ENCODE measurements around the gene TLCD3B. TPM values are rescaled to one million over a fixed set of nuclear protein-coding genes. Genes with fewer than 3 reads are reported as not detected.
A peak's percentile ranks its signal among the peaks of the same experiment; 100 is the strongest.
"Not testable (repeated sequence)": the region's sequence is repeated elsewhere in the genome, so short reads cannot be mapped to it uniquely, and the experiment has no call there.

TLCD3B gene
- total RNA-seq, 2 experiments from 2014 or later = 1.2 to 2.0 TPM

DNA sequence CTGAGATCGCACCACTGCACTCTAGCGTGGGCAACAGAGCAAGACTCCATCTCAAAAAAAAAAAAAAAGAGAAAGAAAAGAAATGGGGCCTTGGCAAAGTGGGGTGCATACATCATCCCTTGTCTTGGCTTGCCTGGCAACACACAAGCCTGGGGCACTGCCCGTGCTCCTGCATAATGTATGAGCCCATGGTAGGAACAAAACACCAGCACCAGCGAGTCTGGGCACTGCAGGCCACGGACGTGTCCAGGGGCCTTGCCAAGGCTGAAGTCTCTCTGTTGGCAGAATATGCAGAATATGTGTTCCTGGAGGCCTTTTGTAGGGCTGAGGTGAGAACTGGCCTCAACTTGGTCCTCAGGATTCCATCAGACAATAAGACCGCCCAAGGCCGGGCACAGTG lies 18.8 kb upstream of the TLCD3B start:
- peaks cover 9% of the 10 kb centered on the region for H3K4me1 Mint-ChIP-seq
- peaks cover 8% of the 10 kb centered on the region for H3K27me3 Mint-ChIP-seq
- H3K9me3 Mint-ChIP-seq = no peaks in the 10 kb centered on the region
- no peak for DNase-seq
- H3K4me3 Mint-ChIP-seq = no peak overlapping the region
- H3K27ac Mint-ChIP-seq = no peak overlapping the region
- H3K36me3 Mint-ChIP-seq = peaks cover 1% of the 10 kb centered on the region

DNA sequence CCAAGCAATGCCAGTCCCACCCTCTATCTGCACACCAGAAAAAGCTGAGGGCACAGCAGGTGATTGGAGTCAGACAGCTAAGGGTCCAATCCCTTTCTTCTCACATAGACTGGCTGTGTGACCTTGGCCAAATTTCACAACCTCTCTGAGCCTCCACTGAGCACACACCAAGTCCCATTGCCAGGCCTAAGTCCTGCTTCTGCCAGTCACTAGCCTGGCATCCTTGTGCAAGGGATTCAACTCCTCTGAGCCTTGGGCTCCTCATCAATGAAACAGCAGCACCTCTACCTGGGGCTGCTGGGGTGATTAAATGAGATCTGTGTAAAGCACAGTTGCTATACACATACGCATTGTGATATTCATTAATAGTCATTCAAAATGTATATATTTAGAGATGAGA lies 15.5 kb upstream of the TLCD3B start:
- no peaks in the 10 kb centered on the region for H3K27me3 Mint-ChIP-seq
- no peak overlapping the region for H3K27ac Mint-ChIP-seq
- H3K4me1 Mint-ChIP-seq = peaks cover 2% of the 10 kb centered on the region
- H3K4me3 Mint-ChIP-seq = no peak overlapping the region
- peaks cover under 1% of the 10 kb centered on the region for H3K36me3 Mint-ChIP-seq
- no peaks in the 10 kb centered on the region for H3K9me3 Mint-ChIP-seq
- no peak for DNase-seq

DNA sequence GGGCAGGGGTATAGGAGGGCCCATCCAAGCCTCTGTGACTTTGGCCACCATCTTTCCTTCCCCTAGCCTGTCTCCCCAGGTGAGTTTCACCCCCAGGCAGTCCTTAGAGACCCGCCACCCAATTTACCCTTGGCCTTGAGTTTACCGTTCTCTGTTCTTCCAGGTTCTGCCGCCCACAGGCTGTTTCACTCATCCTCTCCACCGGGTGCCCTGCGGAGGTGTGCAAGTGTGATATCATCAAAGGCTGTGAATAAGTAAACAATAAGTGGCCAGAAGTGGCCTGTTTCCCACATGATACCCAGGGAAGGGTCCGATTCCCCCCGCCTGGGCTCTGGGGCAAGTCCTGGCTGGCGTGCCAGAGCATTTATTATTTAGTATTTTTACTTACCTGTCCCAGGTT lies 15.1 kb upstream of the TLCD3B start:
- no peak for DNase-seq
- Mint-ChIP-seq H3K4me1 (no peaks in the 10 kb centered on the region), H3K4me3 (no peak overlapping the region), H3K36me3 (no peaks in the 10 kb centered on the region), H3K27me3 (no peaks in the 10 kb centered on the region), H3K9me3 (no peaks in the 10 kb centered on the region), H3K27ac (no peak overlapping the region)

DNA sequence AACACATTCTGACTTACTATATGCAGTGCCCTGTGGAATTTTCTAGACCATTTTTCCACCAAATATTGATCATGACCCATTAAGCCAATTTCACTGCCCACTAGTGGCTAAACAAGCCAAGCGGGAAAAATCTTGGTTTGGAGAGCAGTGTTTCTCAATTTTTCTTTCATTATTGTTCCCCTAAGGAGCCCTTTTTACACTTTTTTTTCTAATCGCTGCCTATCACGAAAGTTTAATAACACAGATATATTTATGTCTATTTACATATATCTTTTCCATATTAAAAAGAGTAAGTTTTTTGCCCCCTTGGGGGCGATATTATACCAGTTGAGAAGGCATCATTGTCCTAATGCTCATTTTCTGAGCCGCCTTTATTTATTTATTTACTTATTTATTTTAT lies 10.8 kb upstream of the TLCD3B start:
- DNase-seq = no peak
- no peaks in the 10 kb centered on the region for H3K36me3 Mint-ChIP-seq
- no peak overlapping the region for H3K4me3 Mint-ChIP-seq
- peaks cover 2% of the 10 kb centered on the region for H3K4me1 Mint-ChIP-seq
- H3K27ac Mint-ChIP-seq = no peak overlapping the region
- H3K9me3 Mint-ChIP-seq = no peaks in the 10 kb centered on the region
- peaks cover 8% of the 10 kb centered on the region for H3K27me3 Mint-ChIP-seq

DNA sequence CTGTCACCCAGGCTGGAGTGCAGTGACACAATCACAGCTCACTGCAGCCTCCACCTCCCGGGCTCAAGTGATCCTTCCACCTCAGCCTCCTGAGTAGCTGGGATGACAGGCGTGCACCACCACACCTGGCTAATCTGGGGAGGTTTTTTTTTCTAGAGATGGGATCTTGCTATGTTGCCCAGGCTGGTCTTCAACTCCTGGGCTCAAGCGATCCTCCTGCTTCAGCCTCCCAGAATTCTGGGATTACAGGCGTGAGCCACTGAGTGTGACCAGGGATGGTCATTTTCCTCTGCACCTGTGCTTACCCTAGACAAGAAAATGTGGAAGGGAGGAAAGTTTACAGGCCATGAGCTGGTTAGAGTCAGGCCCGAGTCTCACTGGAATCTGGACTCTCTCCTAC lies 9.6 kb upstream of the TLCD3B start:
- H3K4me1 Mint-ChIP-seq, DNase-seq, H3K27ac Mint-ChIP-seq, H3K9me3 Mint-ChIP-seq, H3K4me3 Mint-ChIP-seq, H3K27me3 Mint-ChIP-seq, H3K36me3 Mint-ChIP-seq: not testable (repeated sequence)

DNA sequence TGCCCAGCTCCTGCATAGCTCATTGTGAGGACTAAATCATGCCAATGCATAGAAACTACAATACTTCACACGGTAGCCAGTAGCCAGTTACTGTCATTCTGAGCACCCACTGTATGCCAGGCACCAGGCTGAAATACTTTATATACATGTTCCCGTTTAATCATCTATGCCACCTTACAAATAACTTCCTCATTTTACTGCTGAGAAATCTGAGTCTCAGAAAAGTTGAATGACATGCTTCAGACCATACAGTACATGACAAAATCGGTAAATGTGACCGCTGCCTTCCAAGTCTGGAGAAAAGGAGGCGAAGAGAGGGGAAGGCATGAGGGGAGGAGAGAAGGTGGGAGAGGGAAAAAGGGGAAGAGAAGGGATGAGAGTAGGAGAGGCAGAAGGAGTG lies 9.2 kb upstream of the TLCD3B start:
- Mint-ChIP-seq H3K9me3 (no peaks in the 10 kb centered on the region), H3K4me3 (no peak overlapping the region), H3K27me3 (peaks cover 11% of the 10 kb centered on the region), H3K36me3 (no peaks in the 10 kb centered on the region), H3K4me1 (peaks cover 2% of the 10 kb centered on the region), H3K27ac (no peak overlapping the region)
- DNase-seq = no peak

DNA sequence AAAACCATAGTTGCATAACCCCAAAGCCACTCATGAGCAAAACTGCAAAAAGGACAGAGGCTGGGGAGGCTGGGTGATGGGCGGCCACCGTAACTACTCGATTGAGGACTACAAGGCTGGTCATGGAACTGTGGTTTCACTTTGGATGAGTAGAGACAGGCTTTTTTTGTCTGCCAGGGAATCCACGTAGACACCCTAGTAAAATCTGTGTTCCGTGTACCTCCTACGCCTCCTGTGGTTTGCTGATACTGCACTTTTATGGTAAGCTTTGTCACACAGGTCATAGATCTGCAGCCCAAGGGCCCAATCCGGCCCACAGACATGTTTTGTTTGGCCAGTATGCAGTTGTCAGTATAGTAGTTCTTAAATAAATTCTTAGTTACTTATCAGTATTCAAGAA lies 2.2 kb upstream of the TLCD3B start:
- Mint-ChIP-seq H3K27me3 (peaks cover 63% of the 10 kb centered on the region), H3K36me3 (no peaks in the 10 kb centered on the region), H3K27ac (no peak overlapping the region), H3K4me3 (no peak overlapping the region), H3K9me3 (no peaks in the 10 kb centered on the region), H3K4me1 (peaks cover 6% of the 10 kb centered on the region)
- no peak for DNase-seq

DNA sequence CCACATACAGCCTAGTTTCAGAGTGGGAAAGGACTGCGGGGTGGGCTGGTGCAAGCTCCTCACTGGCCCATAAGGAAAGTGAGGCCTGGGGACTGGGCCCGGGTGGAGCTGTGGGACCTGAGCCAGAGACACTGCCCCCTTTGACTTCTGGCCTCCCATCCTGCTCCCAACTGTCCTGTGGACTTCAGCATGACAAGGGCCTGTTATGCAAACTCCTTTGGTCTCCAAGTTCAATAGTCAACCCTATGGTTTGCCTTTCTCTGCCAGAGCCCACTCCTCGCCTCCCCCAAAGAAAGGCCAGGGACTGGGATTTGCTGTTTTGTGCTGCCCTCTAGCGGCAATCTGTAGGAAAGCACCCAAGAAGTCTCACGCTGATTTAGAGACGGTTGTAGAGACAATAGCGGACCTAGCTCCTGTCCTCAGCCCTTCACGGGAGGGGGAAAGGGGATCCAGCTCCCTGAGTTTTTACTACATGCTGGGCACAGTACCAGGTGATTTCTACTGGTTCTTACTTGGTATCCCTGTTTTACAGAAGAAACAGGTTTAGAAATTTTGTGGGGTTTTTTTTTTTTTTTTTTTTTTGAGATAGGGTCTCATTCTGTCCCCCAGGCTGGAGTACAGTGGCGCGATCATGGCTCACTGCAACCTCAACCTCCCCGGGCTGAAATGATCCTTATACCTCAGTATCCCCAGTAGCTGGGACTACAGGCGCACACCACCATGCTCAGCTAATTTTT lies 1.2 kb upstream of the TLCD3B start:
- Mint-ChIP-seq H3K27me3 (peaks cover 74% of the 10 kb centered on the region), H3K27ac (no peak overlapping the region), H3K4me1 (peaks cover 6% of the 10 kb centered on the region), H3K4me3 (no peak overlapping the region), H3K9me3 (no peaks in the 10 kb centered on the region), H3K36me3 (no peaks in the 10 kb centered on the region)
- DNase-seq = peak; percentile 64

DNA sequence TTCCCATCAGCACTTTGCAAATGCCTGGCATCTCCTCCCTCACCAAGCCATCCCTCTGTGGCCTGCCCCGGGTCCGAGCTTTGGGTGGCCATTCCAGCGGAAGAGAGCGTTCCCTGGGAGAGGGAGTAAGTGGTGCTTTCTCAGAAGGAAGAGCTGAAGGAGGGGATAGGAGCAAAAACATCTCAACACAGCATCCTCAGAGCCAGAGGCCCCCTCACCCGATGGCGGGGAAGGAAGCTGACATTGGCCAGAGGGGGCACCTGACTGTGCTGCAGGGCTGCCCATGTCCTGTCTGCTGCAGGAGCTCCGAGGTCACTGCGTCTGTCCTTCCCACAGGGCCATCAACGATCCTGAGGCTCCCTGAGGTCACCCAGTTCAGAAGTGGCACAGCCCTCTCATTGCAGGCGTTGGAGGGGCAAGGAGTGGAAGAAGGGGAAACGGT lies 427 bp upstream of the TLCD3B start:
- no peaks in the 10 kb centered on the region for H3K36me3 Mint-ChIP-seq
- no peak for DNase-seq
- H3K4me3 Mint-ChIP-seq = no peak overlapping the region
- H3K27ac Mint-ChIP-seq = no peak overlapping the region
- peaks cover 6% of the 10 kb centered on the region for H3K4me1 Mint-ChIP-seq
- H3K27me3 Mint-ChIP-seq = peaks cover 79% of the 10 kb centered on the region
- no peaks in the 10 kb centered on the region for H3K9me3 Mint-ChIP-seq

DNA sequence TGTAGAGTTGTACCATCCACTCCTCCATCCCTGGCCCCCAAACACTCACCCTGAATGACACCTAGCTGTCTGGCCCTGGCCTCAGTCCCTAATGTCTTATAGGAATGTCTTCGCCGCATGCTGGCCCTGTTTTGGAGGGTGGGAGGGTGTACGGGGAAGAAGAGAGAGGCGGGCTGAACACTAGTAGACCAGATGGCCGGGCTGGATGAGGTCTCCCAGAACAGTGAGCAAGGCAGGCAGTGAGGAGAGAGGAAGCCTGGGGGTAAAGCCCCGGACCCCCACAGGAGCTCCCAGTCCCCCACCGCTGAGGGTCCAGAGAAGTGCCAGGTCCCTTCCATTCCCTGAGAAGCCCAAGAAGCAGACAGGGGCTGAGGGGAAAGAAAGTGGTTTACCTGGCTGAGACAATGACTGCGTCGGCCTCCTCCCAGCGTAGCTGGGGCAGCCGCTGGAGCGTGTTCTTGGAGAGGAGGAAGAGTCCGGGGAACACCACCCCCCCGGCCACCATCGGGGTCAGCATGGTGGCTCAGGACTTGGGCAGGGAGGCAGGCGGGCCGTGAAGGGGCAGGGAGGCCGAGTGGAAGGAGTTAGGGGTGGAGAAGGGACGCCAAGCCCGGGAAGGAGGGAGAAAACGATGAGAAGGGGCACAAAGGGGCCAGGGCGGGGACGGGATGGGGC lies 923 bp downstream of the TLCD3B start:
- Mint-ChIP-seq H3K9me3 (no peaks in the 10 kb centered on the region), H3K4me3 (peak overlapping the region; percentile 29), H3K36me3 (no peaks in the 10 kb centered on the region), H3K27ac (no peak overlapping the region), H3K27me3 (peaks cover 75% of the 10 kb centered on the region), H3K4me1 (peaks cover 4% of the 10 kb centered on the region)
- DNase-seq = no peak

DNA sequence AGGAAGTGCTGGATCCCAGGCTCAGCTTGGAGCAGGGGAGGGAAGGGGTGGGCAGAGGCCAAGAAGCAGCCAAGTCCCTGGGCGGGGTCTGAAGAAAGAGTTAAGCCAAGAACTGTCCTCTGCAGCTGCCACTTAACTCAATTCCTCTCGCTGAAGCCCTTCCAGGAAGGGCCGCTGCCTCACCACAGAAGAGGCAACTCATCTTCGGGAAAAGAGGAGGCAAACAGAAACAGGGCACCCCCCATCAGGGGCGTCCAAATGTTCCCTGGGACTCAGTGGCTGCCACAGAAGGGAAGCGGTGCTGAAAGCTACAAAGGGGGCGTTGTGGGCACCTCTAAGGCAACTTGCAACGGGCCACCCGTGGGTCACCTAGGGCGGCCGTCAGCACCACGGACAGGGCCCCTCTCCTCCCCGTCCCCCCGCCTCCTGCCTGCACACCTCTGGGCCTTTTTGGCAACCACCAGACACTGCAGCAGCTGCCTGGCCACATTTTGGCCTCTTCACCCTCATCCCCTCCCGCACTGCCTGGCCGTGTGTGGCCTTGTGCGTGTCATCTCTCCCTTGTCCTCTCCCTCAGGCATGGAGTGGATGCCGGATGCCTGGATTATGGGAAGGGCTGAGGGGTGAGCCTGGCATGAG lies 2.5 kb downstream of the TLCD3B start:
- Mint-ChIP-seq H3K4me1 (peaks cover 3% of the 10 kb centered on the region), H3K9me3 (no peaks in the 10 kb centered on the region), H3K27ac (no peak overlapping the region), H3K27me3 (peaks cover 67% of the 10 kb centered on the region), H3K4me3 (no peak overlapping the region), H3K36me3 (no peaks in the 10 kb centered on the region)
- peak; percentile 45 for DNase-seq

DNA sequence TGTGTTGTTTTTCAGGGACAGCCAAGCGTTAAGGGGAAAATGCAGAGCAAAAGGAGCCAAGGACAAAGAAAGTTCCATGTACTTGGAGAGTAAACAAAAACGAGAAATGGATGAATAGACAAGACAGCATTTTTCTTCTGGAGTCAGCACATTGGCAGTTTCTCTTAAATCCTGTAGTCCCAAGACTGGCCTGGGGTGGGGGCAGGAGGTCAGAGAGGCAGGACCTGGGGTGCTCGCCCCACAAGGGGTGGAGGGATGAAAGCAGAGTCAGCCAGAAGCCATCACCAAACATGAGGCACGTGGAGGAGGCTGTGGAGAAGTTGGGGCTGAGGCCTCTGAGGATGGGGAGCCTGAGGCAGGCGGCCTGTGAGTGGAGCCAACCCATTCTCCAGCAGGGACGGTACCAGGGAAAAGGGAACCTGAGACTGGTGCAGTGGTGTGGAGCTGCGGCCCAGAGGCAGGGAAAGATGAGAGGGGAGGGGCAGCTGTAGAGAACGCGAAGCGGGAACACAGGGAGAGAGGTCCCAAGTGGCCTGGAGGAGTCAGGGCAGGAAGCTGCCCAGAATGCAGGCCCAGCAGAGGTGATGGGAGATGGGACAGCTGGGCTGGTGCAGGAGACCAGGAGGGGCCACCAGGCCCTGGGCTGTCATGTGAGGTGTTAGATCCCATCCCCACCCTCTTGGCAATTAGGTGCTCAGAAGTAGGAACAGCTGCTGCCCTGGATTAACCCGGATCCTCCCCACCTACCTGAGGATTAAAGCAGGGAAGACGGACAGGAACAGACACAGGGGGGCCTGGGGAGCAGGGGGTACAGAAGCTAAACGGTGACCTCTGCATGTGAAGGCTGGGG lies 3.3 kb downstream of the TLCD3B start:
- H3K27ac Mint-ChIP-seq = no peak overlapping the region
- no peaks in the 10 kb centered on the region for H3K9me3 Mint-ChIP-seq
- peaks cover 3% of the 10 kb centered on the region for H3K4me1 Mint-ChIP-seq
- no peaks in the 10 kb centered on the region for H3K36me3 Mint-ChIP-seq
- no peak for DNase-seq
- H3K27me3 Mint-ChIP-seq = peaks cover 60% of the 10 kb centered on the region
- no peak overlapping the region for H3K4me3 Mint-ChIP-seq

DNA sequence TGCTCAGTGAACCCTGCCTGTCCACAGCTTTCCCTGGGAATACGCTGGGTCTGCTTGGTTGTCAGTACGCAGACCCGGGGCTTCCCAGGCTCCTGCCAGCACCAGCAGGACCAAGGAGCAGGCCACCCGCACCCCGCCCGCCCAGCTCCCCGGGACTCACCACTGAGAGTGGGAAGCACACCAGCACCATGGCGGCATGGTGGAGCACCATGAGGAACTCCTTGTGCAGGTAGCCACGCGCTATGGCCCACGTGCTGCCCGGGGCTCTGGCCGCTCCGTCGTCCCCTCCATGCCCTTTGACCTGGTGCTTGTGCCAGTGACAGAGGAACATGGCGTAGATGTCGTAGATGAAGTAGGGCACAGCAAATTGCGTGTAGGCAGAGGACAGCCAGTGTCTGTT lies 4.6 kb downstream of the TLCD3B start:
- Mint-ChIP-seq H3K27ac (no peak overlapping the region), H3K36me3 (no peaks in the 10 kb centered on the region), H3K9me3 (no peaks in the 10 kb centered on the region), H3K27me3 (peaks cover 46% of the 10 kb centered on the region), H3K4me3 (no peak overlapping the region), H3K4me1 (peaks cover 3% of the 10 kb centered on the region)
- no peak for DNase-seq

DNA sequence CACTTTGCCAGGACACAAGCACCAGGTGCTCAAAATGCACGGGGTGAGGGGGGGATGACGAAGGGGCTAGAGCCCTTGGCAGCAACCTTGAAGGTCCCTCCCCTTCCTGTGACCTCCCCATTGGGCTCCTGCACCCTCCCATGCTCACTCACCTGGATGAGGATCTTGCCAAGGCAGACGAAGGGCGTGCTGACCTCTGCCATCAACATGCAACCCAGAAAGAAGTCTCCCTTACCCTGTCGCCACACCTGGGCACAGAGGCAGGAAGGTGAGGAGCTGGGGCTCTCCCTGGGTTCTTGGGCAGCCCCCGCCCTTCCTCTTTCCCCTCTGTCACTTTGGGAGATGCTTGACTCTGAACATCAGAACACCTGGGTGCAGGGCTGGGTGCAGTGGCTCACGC lies 5.5 kb downstream of the TLCD3B start:
- H3K4me3 Mint-ChIP-seq = no peak overlapping the region
- no peak overlapping the region for H3K27ac Mint-ChIP-seq
- peaks cover 8% of the 10 kb centered on the region for H3K4me1 Mint-ChIP-seq
- DNase-seq = no peak
- H3K36me3 Mint-ChIP-seq = no peaks in the 10 kb centered on the region
- H3K27me3 Mint-ChIP-seq = peaks cover 48% of the 10 kb centered on the region
- H3K9me3 Mint-ChIP-seq = no peaks in the 10 kb centered on the region

DNA sequence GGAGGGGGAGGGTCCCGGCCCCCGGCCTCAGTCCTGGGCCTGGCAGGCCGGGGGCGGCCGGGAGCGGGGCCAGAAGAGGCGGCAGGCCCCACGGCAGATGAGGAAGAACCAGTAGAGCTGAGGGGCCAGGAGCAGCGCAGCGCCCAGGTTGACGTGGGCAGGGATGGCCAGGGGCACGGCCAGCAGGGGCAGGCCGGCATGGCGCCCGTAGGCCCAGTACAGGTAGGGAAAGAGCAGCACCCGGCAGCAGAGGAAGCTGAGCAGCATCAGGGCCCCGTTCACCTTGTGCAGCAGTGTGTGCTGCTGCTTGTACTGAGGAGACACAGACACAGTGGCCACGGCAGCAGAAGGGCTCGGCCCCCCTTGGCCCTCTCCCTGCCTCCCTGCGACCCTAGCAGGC lies 5.9 kb downstream of the TLCD3B start:
- Mint-ChIP-seq H3K4me3 (no peak overlapping the region), H3K36me3 (no peaks in the 10 kb centered on the region), H3K27me3 (peaks cover 47% of the 10 kb centered on the region), H3K4me1 (peaks cover 7% of the 10 kb centered on the region), H3K27ac (no peak overlapping the region), H3K9me3 (no peaks in the 10 kb centered on the region)
- DNase-seq = no peak
